ENCODE measurements around the gene RNASEH1.
"Not testable (repeated sequence)": the region's sequence is repeated elsewhere in the genome, so short reads cannot be mapped to it uniquely, and the experiment has no call there.

RNASEH1 gene

GRCh38 chr2:3576263-3576630, 18.1 kb upstream of the RNASEH1 start:
- peaks cover 35% of the 10 kb centered on the region for H3K36me3 ChIP-seq (ENCODE audit: control insufficient read depth, insufficient read depth, low read length)

GRCh38 chr2:3575534-3576262, 17.6 kb upstream of the RNASEH1 start:
- H3K9me3 ChIP-seq (ENCODE audit: control insufficient read depth, insufficient read depth, low read length), result no peaks in the 10 kb centered on the region
- H3K27me3 ChIP-seq (ENCODE audit: control insufficient read depth, insufficient read depth, low read length), result no peaks in the 10 kb centered on the region
- no CpG with 5 or more reads among the region's 54 CpGs for WGBS (ENCODE audit: insufficient coverage, insufficient read length)
- no peak overlapping the region for H3K27ac ChIP-seq (ENCODE audit: low read length)
- H3K36me3 ChIP-seq (ENCODE audit: control insufficient read depth, insufficient read depth, low read length), result peaks cover 31% of the 10 kb centered on the region
- no peak for DNase-seq (ENCODE audit: low read depth, low spot score)
- H3K4me3 ChIP-seq (ENCODE audit: low read length), result peak overlapping the region; percentile 78
- no peaks in the 10 kb centered on the region for H3K4me1 ChIP-seq (ENCODE audit: control insufficient read depth, insufficient read depth, low read length)

More at GRCh38 chr2:3576263-3576630, 18.1 kb upstream of the RNASEH1 start:
- not testable (repeated sequence) for DNase-seq (ENCODE audit: low read depth, low spot score); H3K9me3 ChIP-seq (ENCODE audit: control insufficient read depth, insufficient read depth, low read length); H3K27me3 ChIP-seq (ENCODE audit: control insufficient read depth, insufficient read depth, low read length); H3K27ac ChIP-seq (ENCODE audit: low read length); H3K4me1 ChIP-seq (ENCODE audit: control insufficient read depth, insufficient read depth, low read length)
- WGBS (ENCODE audit: insufficient coverage, insufficient read length), result no CpG with 5 or more reads among the region's 10 CpGs
- peak overlapping the region; percentile 78 for H3K4me3 ChIP-seq (ENCODE audit: low read length)

GRCh38 chr2:3574155-3574554, 16.0 kb upstream of the RNASEH1 start:
- Histone ChIP-seq H3K27ac (ENCODE audit: low read length) (no peak overlapping the region), H3K4me1 (ENCODE audit: control insufficient read depth, insufficient read depth, low read length) (no peaks in the 10 kb centered on the region), H3K27me3 (ENCODE audit: control insufficient read depth, insufficient read depth, low read length) (no peaks in the 10 kb centered on the region), H3K36me3 (ENCODE audit: control insufficient read depth, insufficient read depth, low read length) (peaks cover 20% of the 10 kb centered on the region; the same call in 1 of the 2 replicates), H3K4me3 (ENCODE audit: low read length) (no peak overlapping the region), H3K9me3 (ENCODE audit: control insufficient read depth, insufficient read depth, low read length) (no peaks in the 10 kb centered on the region)
- DNase-seq (ENCODE audit: low read depth, low spot score), result no peak
- WGBS (ENCODE audit: insufficient coverage, insufficient read length), result no CpG with 5 or more reads among the region's 11 CpGs

DNA sequence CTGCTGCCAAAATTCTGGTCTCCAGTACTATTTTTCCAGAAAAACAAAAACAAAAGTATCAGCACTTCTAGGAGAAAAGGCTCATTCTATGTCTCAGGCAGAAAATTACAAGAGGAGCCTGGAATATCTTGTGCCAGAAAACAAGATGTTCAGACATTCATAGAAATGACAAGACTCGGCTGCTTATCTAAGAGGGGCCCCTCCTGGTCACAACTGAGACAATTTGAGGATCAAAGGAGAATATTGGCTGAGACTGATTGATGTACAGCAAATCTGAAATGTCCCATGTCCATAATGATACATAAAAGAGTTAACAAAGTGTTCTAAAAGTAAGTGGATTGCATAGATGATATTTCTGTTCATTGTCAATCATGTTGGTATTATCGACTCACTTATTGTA, 14.5 kb upstream of the RNASEH1 start:
- Histone ChIP-seq H3K4me3 (ENCODE audit: low read length) (no peak overlapping the region), H3K27ac (ENCODE audit: low read length) (no peak overlapping the region), H3K27me3 (ENCODE audit: control insufficient read depth, insufficient read depth, low read length) (no peaks in the 10 kb centered on the region), H3K36me3 (ENCODE audit: control insufficient read depth, insufficient read depth, low read length) (peaks cover 10% of the 10 kb centered on the region; the same call in 1 of the 2 replicates), H3K4me1 (ENCODE audit: control insufficient read depth, insufficient read depth, low read length) (no peaks in the 10 kb centered on the region), H3K9me3 (ENCODE audit: control insufficient read depth, insufficient read depth, low read length) (no peaks in the 10 kb centered on the region)
- no peak for DNase-seq (ENCODE audit: low read depth, low spot score)
- no CpG with 5 or more reads among the region's 2 CpGs for WGBS (ENCODE audit: insufficient coverage, insufficient read length)

GRCh38 chr2:3571284-3571683, 13.2 kb upstream of the RNASEH1 start:
- no peak overlapping the region for H3K27ac ChIP-seq (ENCODE audit: low read length)
- no peaks in the 10 kb centered on the region for H3K9me3 ChIP-seq (ENCODE audit: control insufficient read depth, insufficient read depth, low read length)
- WGBS (ENCODE audit: insufficient coverage, insufficient read length), result no CpG with 5 or more reads among the region's 8 CpGs
- no peaks in the 10 kb centered on the region for H3K4me1 ChIP-seq (ENCODE audit: control insufficient read depth, insufficient read depth, low read length)
- H3K27me3 ChIP-seq (ENCODE audit: control insufficient read depth, insufficient read depth, low read length), result no peaks in the 10 kb centered on the region
- H3K36me3 ChIP-seq (ENCODE audit: control insufficient read depth, insufficient read depth, low read length), result 0 out of 2 replicates have a peak, but pooled peaks cover 4% of the 10 kb centered on the region
- no peak overlapping the region for H3K4me3 ChIP-seq (ENCODE audit: low read length)
- no peak for DNase-seq (ENCODE audit: low read depth, low spot score)

DNA sequence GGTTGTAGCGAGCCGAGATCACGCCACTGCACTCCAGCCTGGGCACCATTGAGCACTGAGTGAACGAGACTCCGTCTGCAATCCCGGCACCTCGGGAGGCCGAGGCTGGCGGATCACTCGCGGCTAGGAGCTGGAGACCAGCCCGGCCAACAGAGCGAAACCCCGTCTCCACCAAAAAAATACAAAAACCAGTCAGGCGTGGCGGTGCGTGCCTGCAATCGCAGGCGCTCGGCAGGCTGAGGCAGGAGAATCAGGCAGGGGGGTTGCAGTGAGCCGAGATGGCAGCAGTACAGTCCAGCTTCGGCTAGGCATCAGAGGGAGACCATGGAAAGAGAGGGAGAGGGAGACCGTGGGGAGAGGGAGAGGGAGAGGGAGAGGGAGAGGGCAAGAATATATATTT, 11.5 kb upstream of the RNASEH1 start:
- WGBS (ENCODE audit: insufficient coverage, insufficient read length), result no CpG with 5 or more reads among the region's 23 CpGs

GRCh38 chr2:3566806-3567205, 8.7 kb upstream of the RNASEH1 start:
- H3K4me1 ChIP-seq (ENCODE audit: control insufficient read depth, insufficient read depth, low read length), result no peaks in the 10 kb centered on the region
- DNase-seq (ENCODE audit: low read depth, low spot score), result no peak
- no peaks in the 10 kb centered on the region; the same call in 1 of the 2 replicates for H3K36me3 ChIP-seq (ENCODE audit: control insufficient read depth, insufficient read depth, low read length)
- H3K9me3 ChIP-seq (ENCODE audit: control insufficient read depth, insufficient read depth, low read length), result no peaks in the 10 kb centered on the region
- no peaks in the 10 kb centered on the region for H3K27me3 ChIP-seq (ENCODE audit: control insufficient read depth, insufficient read depth, low read length)
- no peak overlapping the region for H3K27ac ChIP-seq (ENCODE audit: low read length)
- no CpG with 5 or more reads among the region's 9 CpGs for WGBS (ENCODE audit: insufficient coverage, insufficient read length)
- no peak overlapping the region for H3K4me3 ChIP-seq (ENCODE audit: low read length)

More for the DNA sequence above, 11.5 kb upstream of the RNASEH1 start:
- H3K27me3 ChIP-seq (ENCODE audit: control insufficient read depth, insufficient read depth, low read length); H3K9me3 ChIP-seq (ENCODE audit: control insufficient read depth, insufficient read depth, low read length); H3K27ac ChIP-seq (ENCODE audit: low read length); H3K36me3 ChIP-seq (ENCODE audit: control insufficient read depth, insufficient read depth, low read length); H3K4me3 ChIP-seq (ENCODE audit: low read length); H3K4me1 ChIP-seq (ENCODE audit: control insufficient read depth, insufficient read depth, low read length); DNase-seq (ENCODE audit: low read depth, low spot score): not testable (repeated sequence)

GRCh38 chr2:3565117-3565516, 7.0 kb upstream of the RNASEH1 start:
- no peak for DNase-seq (ENCODE audit: low read depth, low spot score)
- Histone ChIP-seq H3K4me1 (ENCODE audit: control insufficient read depth, insufficient read depth, low read length) (no peaks in the 10 kb centered on the region), H3K27me3 (ENCODE audit: control insufficient read depth, insufficient read depth, low read length) (no peaks in the 10 kb centered on the region), H3K27ac (ENCODE audit: low read length) (no peak overlapping the region), H3K4me3 (ENCODE audit: low read length) (no peak overlapping the region), H3K9me3 (ENCODE audit: control insufficient read depth, insufficient read depth, low read length) (no peaks in the 10 kb centered on the region), H3K36me3 (ENCODE audit: control insufficient read depth, insufficient read depth, low read length) (no peaks in the 10 kb centered on the region; the same call in 1 of the 2 replicates)
- WGBS (ENCODE audit: insufficient coverage, insufficient read length), result no CpG with 5 or more reads among the region's 6 CpGs

DNA sequence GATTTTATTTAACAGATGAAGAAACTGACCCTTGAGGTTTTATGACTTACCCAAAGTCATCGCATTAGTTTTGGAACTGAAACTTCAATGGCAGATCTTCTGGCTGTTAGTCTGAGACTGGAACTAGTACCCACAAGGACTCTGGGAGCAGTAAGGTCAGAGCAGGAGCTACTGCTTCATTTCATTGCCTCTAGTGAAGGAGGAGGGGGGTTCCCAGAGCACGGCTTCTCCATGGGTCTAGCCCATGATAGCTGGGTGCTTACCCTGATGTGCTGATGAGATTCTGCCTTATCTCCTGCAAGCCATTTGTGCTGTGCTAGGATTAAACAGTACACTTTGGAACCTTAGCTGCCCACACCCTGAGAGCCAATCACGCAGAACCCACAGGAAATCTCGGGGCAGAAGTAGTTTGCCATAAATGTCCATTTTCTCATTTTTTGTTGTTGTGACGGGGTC, 5.4 kb upstream of the RNASEH1 start:
- no peak overlapping the region for H3K4me3 ChIP-seq (ENCODE audit: low read length)
- H3K9me3 ChIP-seq (ENCODE audit: control insufficient read depth, insufficient read depth, low read length), result no peaks in the 10 kb centered on the region
- H3K36me3 ChIP-seq (ENCODE audit: control insufficient read depth, insufficient read depth, low read length), result no peaks in the 10 kb centered on the region; the same call in 1 of the 2 replicates
- no peak for DNase-seq (ENCODE audit: low read depth, low spot score)
- WGBS (ENCODE audit: insufficient coverage, insufficient read length), result no CpG with 5 or more reads among the region's 5 CpGs
- H3K27ac ChIP-seq (ENCODE audit: low read length), result no peak overlapping the region
- peaks cover 1% of the 10 kb centered on the region; the same call in 1 of the 2 replicates for H3K4me1 ChIP-seq (ENCODE audit: control insufficient read depth, insufficient read depth, low read length)
- H3K27me3 ChIP-seq (ENCODE audit: control insufficient read depth, insufficient read depth, low read length), result no peaks in the 10 kb centered on the region

- Histone ChIP-seq H3K27me3 (ENCODE audit: control insufficient read depth, insufficient read depth, low read length) (no peaks in the 10 kb centered on the region), H3K4me3 (ENCODE audit: low read length) (peak overlapping the region; percentile 89), H3K4me1 (ENCODE audit: control insufficient read depth, insufficient read depth, low read length) (peaks cover 1% of the 10 kb centered on the region; the same call in 1 of the 2 replicates), H3K36me3 (ENCODE audit: control insufficient read depth, insufficient read depth, low read length) (peaks cover 14% of the 10 kb centered on the region), H3K27ac (ENCODE audit: low read length) (no peak overlapping the region), H3K9me3 (ENCODE audit: control insufficient read depth, insufficient read depth, low read length) (no peaks in the 10 kb centered on the region)
- no peak for DNase-seq (ENCODE audit: low read depth, low spot score)
- no CpG with 5 or more reads among the region's 40 CpGs for WGBS (ENCODE audit: insufficient coverage, insufficient read length)
Measured at GRCh38 chr2:3557639-3558204, 411 bp downstream of the RNASEH1 start.

Data from iPS DF 6.9 (cell line).